ENCODE measurements around the gene MSI2.

GRCh38 chr17:57261084-57261461 lies 4.8 kb downstream of the MSI2 start:
- TF ChIP-seq CTCF (IDR thresholded peaks at IDR 0.05) = no peak
- TF ChIP-seq POLR2A (IDR thresholded peaks at IDR 0.05) = no peak

Measured in thyroid gland (tissue), 4 donors.